ENCODE data around the gene USH1C. TPM values are rescaled to one million over a fixed set of nuclear protein-coding genes. Genes with fewer than 3 reads are reported as not detected.

The USH1C gene
- total and polyA plus RNA-seq, 7 donors = 0.05 to 0.44 (median 0.14) TPM; not detected in 4

- DNase-seq (no peak), ATAC-seq (no peak)
- H3K4me3 ChIP-seq = no peak overlapping the region
- no peak for TF ChIP-seq CTCF (IDR thresholded peaks at IDR 0.05)
- no peaks in the 10 kb centered on the region for H3K9me3 ChIP-seq
- H3K27ac ChIP-seq = no peak overlapping the region
- intact Hi-C loops (cut with DNase I) = no loop called here
- no peaks in the 10 kb centered on the region for H3K4me1 ChIP-seq
- no peaks in the 10 kb centered on the region for H3K27me3 ChIP-seq (ENCODE audit: insufficient read depth in 3 of 3, low read length in 2 of 3)
- no peaks in the 10 kb centered on the region for H3K36me3 ChIP-seq (ENCODE audit: insufficient read depth in 1 of 2, low read depth in 1 of 2)
- WGBS, 3 donors = 80 to 88% (median 87%) methylated on average over 8 of the region's 8 CpGs
These were observed 7.0 kb downstream of the USH1C start for GRCh38 chr11:17537261-17537660.

- TF ChIP-seq CTCF (IDR thresholded peaks at IDR 0.05) = no peak
- Histone ChIP-seq H3K36me3 (ENCODE audit: insufficient read depth in 1 of 2, low read depth in 1 of 2) (no peaks in the 10 kb centered on the region), H3K27ac (no peak overlapping the region), H3K27me3 (ENCODE audit: insufficient read depth in 3 of 3, low read length in 2 of 3) (no peaks in the 10 kb centered on the region), H3K9me3 (no peaks in the 10 kb centered on the region), H3K4me3 (no peak overlapping the region), H3K4me1 (no peaks in the 10 kb centered on the region)
- DNase-seq = no peak
- intact Hi-C loops (cut with DNase I) = no loop called here
- no peak for ATAC-seq
- WGBS, 3 donors = 87 to 90% (median 88%) methylated on average over 3 of the region's 3 CpGs
These were observed 8.7 kb downstream of the USH1C start for GRCh38 chr11:17535488-17535887.

GRCh38 chr11:17533778-17534415 is 10.3 kb downstream of the USH1C start:
- H3K9me3 ChIP-seq = no peaks in the 10 kb centered on the region
- 67 to 80% (median 67%) methylated on average over 11 of the region's 11 CpGs for WGBS, 3 donors
- no peak for TF ChIP-seq CTCF (IDR thresholded peaks at IDR 0.05)
- H3K4me1 ChIP-seq = no peaks in the 10 kb centered on the region
- DNase-seq (peak in 1 of 2 donors; percentile 11), ATAC-seq (no peak)
- intact Hi-C loops (cut with DNase I) = no loop called here
- no peak overlapping the region for H3K27ac ChIP-seq
- H3K4me3 ChIP-seq = no peak overlapping the region
- no peaks in the 10 kb centered on the region for H3K36me3 ChIP-seq (ENCODE audit: insufficient read depth in 1 of 2, low read depth in 1 of 2)
- H3K27me3 ChIP-seq (ENCODE audit: insufficient read depth in 3 of 3, low read length in 2 of 3) = no peaks in the 10 kb centered on the region

GRCh38 chr11:17533341-17533740 is 10.9 kb downstream of the USH1C start:
- DNase-seq = no peak
- intact Hi-C loops (cut with DNase I) = no loop called here
- H3K9me3 ChIP-seq = no peaks in the 10 kb centered on the region
- H3K4me1 ChIP-seq = peaks cover 1% of the 10 kb centered on the region
- TF ChIP-seq CTCF (IDR thresholded peaks at IDR 0.05) = no peak
- 84 to 93% (median 85%) methylated on average over 6 of the region's 6 CpGs for WGBS, 3 donors
- no peaks in the 10 kb centered on the region for H3K27me3 ChIP-seq (ENCODE audit: insufficient read depth in 3 of 3, low read length in 2 of 3)
- H3K27ac ChIP-seq = no peak overlapping the region
- H3K4me3 ChIP-seq = no peak overlapping the region
- no peak for ATAC-seq
- no peaks in the 10 kb centered on the region for H3K36me3 ChIP-seq (ENCODE audit: insufficient read depth in 1 of 2, low read depth in 1 of 2)

GRCh38 chr11:17532784-17533183 is 11.4 kb downstream of the USH1C start:
- 86 to 94% (median 94%) methylated on average over 2 of the region's 2 CpGs for WGBS, 3 donors
- Histone ChIP-seq H3K4me3 (no peak overlapping the region), H3K4me1 (peaks cover 3% of the 10 kb centered on the region), H3K36me3 (ENCODE audit: insufficient read depth in 1 of 2, low read depth in 1 of 2) (no peaks in the 10 kb centered on the region), H3K27me3 (ENCODE audit: insufficient read depth in 3 of 3, low read length in 2 of 3) (no peaks in the 10 kb centered on the region), H3K9me3 (no peaks in the 10 kb centered on the region), H3K27ac (no peak overlapping the region)
- ATAC-seq (no peak), DNase-seq (no peak)
- intact Hi-C loops (cut with DNase I) = no loop called here
- TF ChIP-seq CTCF (IDR thresholded peaks at IDR 0.05) = no peak
